HG02759 (cell line): ENCODE data around the gene WWOX.
A peak's percentile ranks its signal among the peaks of the same experiment; 100 is the strongest.

Source experiments
- ATAC-seq: cut with Tn5 transposase; IDR thresholded peaks from one replicate; pipeline ENCODE4 v1.9.1; 2021; ENCODE audit warnings: mild to moderate bottlenecking, moderate library complexity; ENCODE audit not compliant: unreplicated experiment

Gene WWOX

DNA sequence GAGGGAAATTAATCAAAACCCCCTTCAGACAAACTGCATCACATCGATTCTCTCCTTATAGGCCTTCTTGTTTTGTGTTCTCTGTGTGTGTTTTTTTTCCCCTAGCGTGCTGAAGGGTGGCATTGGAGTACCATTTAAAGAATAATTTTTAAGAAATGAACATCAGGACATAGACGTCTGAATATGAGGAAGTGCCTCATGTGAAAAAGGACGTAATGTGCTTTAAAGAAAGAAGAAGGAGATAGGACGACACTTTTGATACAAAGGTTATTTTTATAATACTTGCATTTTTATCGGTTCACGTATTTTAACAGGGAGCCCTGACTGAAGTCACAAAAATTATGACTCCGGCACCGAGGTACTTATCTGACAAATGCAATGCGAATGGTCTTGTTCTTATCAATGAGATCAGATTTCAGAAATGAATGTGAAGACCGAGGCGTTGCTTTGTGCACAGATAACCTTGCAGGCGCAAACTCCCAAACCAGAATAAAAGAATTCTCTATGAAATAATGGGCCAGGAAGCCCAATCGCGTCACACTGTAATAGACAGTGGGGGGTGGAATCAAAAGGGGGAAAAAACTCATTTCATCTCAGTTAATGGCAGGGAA is 894.8 kb downstream of the WWOX start:
- ATAC-seq: no peak

DNA sequence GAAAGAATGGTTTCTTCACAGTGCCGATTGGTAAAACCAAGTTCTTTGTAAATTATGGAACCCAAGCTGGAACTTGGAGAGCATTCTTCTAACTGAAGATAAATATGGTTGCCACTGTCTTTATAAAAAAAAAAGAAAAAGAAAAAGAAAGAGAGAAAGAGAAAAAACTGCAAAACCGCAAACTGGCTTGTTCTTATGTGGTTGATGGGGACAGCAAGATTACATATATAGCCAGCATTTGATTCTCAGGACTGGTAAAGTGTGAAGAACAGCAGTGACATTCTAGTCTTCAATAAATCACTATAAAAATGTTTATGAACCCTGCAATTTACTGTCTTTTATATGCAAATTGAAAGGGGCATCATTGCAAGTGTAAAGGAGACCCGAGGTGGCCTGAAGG is 896.0 kb downstream of the WWOX start:
- ATAC-seq: no peak

- ATAC-seq: no peak
Measured at GRCh38 chr16:78996790-78997189, 897.3 kb downstream of the WWOX start.

DNA sequence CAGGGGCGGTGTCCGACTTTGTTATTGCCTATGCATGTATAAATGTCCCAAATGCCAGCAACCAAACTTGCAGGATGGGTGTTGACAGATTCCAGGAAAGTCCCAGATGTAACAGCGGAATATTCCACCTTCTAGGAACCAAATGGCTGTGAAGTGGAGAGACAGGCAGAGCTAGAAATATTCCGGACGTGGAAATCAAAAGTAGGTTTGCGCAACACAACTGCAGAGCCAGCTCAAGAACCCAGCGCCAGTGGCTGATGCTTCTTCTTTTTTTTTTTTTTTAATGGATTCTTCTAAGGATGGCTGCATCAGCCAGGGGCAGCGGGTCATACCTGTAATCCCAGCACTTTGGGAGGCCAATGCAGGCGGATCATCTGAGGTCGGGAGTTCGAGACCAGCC is 899.4 kb downstream of the WWOX start:
- no peak for ATAC-seq

DNA sequence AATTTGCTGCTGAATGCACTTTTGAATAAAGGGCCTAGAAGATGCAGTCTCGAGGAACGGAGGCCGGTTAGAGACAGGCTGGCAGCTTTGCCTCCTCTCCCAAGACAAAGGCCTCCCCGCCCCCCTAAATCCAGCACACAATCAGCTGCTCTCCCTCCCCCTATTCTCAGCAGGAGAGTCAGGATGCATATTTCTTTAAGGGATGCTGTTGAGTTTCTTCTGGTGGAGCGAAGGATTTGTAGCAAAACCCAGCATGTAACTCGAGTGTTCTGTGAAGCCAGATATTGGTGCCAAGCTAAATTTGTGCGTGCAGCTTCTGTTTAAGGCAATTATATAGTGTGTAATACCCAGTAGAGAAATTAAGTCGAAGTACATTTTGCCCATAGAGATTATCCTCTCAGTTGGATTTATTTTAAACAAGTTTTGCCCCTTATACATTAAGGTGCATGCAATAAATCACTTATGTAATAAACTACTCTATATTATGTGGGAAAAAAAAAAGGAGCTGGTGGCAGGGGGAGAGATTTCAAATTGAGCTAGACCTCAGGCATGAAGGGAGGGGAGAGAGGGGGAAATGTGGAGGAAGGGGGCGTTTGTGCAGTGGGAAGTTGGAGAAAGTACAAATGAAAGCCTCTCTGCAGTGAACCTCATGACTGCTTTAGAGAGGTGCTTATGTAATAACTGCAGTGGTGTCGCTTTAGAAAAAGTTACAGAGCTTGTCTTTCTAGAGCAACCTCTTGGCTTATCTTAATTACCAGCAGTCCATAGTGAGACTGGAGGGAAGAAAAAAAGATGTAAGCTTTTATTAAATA is 901.9 kb downstream of the WWOX start:
- ATAC-seq: no peak

GRCh38 chr16:79003026-79003609 is 903.7 kb downstream of the WWOX start:
- no peak for ATAC-seq

GRCh38 chr16:79004309-79004708 is 904.9 kb downstream of the WWOX start:
- ATAC-seq: no peak

DNA sequence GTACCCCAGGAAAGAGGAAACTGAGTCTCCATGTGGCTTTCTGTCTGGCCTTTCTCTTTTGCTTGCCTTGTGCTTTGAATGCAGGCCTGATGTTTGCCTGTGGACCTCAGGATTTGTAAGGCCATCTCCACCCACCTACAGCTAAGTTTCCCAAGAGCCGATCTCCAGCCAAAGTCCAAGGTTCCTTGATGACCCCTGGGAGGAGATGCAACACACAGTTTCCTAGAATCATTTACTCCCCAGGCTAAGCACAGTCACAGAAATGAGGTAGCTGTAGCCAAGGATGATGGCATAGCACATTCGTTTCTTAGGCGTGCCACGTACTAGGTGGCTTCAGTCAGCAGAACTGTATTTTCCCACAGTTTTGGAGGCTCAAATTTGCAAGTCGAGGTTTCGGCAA is 905.6 kb downstream of the WWOX start:
- ATAC-seq: no peak

DNA sequence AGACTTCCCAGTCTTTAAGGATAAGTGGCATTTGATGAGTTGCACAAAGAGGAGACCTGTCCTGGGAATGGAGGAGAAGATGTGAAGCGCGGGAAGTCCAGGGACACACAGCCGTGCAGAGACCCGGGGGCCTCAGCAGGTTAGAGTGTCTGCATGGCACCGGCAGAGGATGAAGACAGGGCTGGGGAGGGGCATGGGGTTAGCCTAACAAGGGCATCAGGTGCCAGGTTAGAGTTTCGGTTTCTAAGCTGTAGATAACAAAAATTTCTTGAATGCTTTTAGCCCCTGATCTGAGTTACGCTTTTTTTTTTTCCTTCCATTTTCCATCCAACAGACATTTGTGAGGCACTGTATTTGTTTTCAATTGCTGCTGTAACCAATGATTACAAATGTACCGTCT is 906.8 kb downstream of the WWOX start:
- no peak for ATAC-seq

GRCh38 chr16:79006765-79007164 is 907.3 kb downstream of the WWOX start:
- ATAC-seq: no peak

DNA sequence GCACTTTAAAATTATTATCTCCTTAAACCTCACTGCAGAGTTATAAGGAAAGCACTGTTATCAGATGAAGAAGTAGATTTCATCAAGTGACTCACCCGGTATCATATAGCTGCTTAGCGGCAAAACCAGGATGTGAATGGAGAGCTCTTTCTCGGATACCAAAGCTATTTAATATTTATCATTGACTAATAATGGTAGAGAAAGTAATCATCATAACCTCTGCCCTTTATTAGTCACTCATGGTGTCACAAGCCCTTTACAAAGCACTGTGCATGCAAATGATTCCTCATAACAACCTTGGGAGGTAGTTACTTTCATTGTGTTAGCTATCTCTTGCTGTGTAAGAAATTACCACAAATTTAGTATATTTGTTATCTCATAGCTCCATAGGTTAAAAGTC is 908.2 kb downstream of the WWOX start:
- peak; percentile 74 for ATAC-seq

DNA sequence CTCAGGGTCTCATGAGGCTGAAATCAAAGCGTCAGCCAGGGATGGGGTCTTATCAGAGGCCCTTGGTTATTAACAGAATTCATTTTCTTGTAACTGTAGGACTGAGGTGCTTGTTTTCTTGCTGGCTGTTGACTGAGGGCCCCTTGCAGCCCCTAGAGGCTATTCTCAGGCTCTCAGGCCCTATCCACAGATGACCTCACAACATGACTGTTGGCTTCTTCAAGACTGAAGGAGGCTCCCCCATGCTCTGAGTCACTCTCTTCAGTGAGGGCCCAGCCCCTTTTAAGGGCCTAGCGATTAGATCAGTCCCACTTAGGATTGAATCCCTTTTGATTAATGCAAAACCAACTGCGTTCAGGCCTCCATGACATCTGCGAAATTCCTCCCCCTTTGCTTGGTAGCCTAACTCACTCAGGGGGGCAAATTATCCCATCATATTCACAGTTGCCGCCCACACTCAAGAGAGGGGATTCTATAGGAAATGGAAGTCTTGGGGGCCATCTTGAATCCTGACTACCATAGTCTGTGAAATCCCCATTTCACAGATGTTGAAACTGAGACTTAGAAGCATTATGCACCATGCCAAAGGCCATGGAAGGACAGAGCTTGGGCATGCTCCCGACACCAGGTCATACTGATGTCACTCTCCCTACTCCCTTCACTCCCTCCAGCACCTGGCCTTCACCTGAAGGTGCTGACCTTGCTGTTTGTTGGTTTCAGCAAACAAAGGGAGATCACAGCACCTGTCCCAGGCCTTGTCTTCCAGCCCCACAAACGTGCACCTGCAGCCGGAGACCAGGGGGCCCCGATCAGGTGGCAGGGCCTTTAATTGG is 908.8 kb downstream of the WWOX start:
- peak; percentile 26 for ATAC-seq

DNA sequence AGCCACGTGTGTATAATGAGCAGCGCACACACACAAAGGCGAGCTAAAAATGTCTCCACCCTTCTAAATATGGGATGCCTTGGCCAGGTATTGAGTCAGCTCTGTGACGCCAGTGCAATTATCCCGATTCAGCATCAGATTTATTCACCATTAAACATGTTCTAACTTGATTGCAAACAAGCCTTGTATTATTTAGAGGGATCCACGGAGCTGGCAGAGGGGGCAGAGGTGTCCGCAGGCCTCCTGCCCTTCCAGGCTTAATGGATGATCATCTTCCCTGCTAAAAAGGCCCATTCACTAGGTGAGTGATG is 909.4 kb downstream of the WWOX start:
- no peak for ATAC-seq

DNA sequence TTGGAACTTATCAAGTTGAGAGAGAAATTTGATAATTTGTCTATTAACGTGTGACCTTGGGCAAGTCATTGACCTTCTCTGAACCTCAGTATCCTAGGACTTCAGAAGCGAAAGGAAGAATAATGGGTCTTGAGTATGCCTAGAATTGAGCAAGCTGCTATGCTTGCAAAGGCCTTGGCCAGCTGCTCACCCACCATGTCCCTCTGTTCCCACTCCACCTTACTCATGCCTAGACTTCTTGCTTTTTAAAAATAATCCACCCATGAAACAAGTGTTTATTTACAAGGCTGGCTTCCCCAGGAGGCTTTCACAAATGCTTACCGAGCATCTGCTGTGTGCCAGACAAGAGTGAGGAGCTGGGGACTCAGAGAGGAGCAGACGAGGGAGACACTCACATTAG is 910.4 kb downstream of the WWOX start:
- ATAC-seq: no peak

- ATAC-seq: no peak
Measured at GRCh38 chr16:79011282-79011681, 911.8 kb downstream of the WWOX start.

- ATAC-seq: peak; percentile 80
Measured at GRCh38 chr16:79012671-79013434, 913.4 kb downstream of the WWOX start.

GRCh38 chr16:79013930-79014660 is 914.6 kb downstream of the WWOX start:
- ATAC-seq: no peak

- no peak for ATAC-seq
Measured at GRCh38 chr16:79018650-79019429, 919.4 kb downstream of the WWOX start.

DNA sequence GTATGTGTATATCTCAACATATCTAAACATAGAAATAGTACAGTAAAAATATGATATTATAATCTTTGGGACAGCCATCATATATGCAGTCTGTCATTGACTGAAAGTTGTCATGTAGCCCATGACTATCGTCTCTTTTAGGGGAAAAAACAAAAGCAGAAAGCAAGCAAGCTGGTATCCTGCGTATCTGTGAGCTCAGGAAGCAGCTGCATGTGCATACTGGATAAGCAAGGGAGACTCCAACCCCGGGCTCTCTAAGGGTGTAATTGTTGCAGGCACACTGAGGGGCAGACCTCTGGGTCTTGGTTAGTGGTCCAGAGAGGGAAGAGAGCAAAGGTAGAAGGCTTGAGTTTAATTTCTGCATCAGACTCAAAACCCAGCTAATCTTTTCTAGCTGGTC is 920.0 kb downstream of the WWOX start:
- ATAC-seq: no peak
